Neural crest cell (in vitro differentiated cells): ENCODE results near the gene CYSLTR2. TPM values are rescaled to one million over a fixed set of nuclear protein-coding genes. Genes with fewer than 3 reads are reported as not detected.

ENCODE experiments used
- DNase-seq: peaks from one replicate; pipeline ENCODE4 v3.0.0; 2021; ENCODE audit warnings: low read depth, mixed read lengths, low spot score
- H3K27ac Mint-ChIP-seq: one replicate; pipeline ENCODE4 v1.8.0; 2021; ENCODE audit warnings: mild to moderate bottlenecking, mixed read lengths; ENCODE audit not compliant: unreplicated experiment
- H3K27me3 Mint-ChIP-seq: 2 replicates; pipeline ENCODE4 v1.8.0; 2021; ENCODE audit warnings: low read depth, mild to moderate bottlenecking, mixed read lengths
- H3K36me3 Mint-ChIP-seq: 2 replicates; pipeline ENCODE4 v1.8.0; 2021; ENCODE audit warnings: low read depth, mild to moderate bottlenecking, mixed read lengths
- H3K4me1 Mint-ChIP-seq: 2 replicates; pipeline ENCODE4 v1.8.0; 2021; ENCODE audit warnings: mixed read lengths
- H3K4me3 Mint-ChIP-seq: one replicate; pipeline ENCODE4 v1.8.0; 2021; ENCODE audit warnings: mild to moderate bottlenecking, mixed read lengths
- H3K9me3 Mint-ChIP-seq: 2 replicates; pipeline ENCODE4 v1.8.0; 2021; ENCODE audit warnings: mixed read lengths
- total RNA-seq: library from RNA; stranded (reverse); gene quantifications from 2 replicates; pipeline ENCODE4 v1.2.1, GENCODE V29; 2021
- TF ChIP-seq, protein P1 (sequence below): fragments of 200-600 bp; sonication (generic); conservative IDR thresholded peaks from 2 replicates; pipeline ENCODE4 v1.5.0; 2021; ENCODE audit warnings: antibody characterized with exemption, mild to moderate bottlenecking

Gene CYSLTR2
- total RNA-seq, 1 donor from 2014 or later: not detected

DNA sequence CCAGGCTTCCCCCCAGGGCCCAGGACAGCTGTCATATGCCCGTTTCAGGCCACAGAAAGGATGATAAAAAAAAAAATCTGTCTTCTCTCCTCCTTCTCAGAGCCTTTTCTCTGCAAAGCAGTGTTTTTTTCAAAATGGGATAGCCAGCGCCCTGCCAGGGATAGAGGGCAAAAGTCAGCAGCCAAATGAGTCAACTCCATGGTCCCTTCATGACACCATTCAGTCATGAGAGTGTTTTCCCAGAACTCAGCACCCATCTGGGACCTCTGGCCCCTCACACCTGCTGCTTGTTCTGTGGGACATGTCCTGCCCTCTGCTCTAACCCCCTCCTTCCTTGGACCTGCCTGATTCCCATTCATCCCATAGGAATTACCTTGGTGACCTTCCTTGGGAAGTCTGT lies 95.0 kb downstream of the CYSLTR2 start:
- Mint-ChIP-seq H3K4me3 (no peak overlapping the region), H3K27ac (no peak overlapping the region), H3K27me3 (no peaks in the 10 kb centered on the region), H3K4me1 (peaks cover 8% of the 10 kb centered on the region), H3K36me3 (no peaks in the 10 kb centered on the region), H3K9me3 (peaks cover 4% of the 10 kb centered on the region)
- no peak for DNase-seq
- TF ChIP-seq, protein P1, sequence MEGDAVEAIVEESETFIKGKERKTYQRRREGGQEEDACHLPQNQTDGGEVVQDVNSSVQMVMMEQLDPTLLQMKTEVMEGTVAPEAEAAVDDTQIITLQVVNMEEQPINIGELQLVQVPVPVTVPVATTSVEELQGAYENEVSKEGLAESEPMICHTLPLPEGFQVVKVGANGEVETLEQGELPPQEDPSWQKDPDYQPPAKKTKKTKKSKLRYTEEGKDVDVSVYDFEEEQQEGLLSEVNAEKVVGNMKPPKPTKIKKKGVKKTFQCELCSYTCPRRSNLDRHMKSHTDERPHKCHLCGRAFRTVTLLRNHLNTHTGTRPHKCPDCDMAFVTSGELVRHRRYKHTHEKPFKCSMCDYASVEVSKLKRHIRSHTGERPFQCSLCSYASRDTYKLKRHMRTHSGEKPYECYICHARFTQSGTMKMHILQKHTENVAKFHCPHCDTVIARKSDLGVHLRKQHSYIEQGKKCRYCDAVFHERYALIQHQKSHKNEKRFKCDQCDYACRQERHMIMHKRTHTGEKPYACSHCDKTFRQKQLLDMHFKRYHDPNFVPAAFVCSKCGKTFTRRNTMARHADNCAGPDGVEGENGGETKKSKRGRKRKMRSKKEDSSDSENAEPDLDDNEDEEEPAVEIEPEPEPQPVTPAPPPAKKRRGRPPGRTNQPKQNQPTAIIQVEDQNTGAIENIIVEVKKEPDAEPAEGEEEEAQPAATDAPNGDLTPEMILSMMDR: no peak

DNA sequence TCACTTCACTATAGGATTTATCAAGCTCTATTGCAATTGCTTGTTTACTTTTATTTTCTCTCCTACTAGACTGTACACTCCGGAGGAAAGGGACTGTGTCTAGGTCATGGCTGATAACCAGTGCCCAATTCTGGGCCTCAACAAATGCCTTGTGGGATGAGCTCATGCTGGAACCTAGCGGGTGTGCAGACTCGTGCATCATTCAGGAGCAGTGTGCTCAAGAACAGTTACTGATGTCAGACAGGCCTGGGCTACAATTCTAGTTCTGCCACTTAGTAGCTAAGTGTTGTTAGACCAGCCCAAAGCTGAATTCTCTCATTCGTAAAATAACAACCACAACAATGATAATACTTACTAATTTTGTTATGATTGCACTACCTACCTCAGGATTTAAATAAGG lies 95.4 kb downstream of the CYSLTR2 start:
- no peak for DNase-seq
- no peaks in the 10 kb centered on the region for H3K27me3 Mint-ChIP-seq
- H3K36me3 Mint-ChIP-seq: no peaks in the 10 kb centered on the region
- TF ChIP-seq, protein P1: no peak
- peaks cover 8% of the 10 kb centered on the region for H3K4me1 Mint-ChIP-seq
- H3K9me3 Mint-ChIP-seq: peaks cover 2% of the 10 kb centered on the region
- H3K27ac Mint-ChIP-seq: no peak overlapping the region
- no peak overlapping the region for H3K4me3 Mint-ChIP-seq

DNA sequence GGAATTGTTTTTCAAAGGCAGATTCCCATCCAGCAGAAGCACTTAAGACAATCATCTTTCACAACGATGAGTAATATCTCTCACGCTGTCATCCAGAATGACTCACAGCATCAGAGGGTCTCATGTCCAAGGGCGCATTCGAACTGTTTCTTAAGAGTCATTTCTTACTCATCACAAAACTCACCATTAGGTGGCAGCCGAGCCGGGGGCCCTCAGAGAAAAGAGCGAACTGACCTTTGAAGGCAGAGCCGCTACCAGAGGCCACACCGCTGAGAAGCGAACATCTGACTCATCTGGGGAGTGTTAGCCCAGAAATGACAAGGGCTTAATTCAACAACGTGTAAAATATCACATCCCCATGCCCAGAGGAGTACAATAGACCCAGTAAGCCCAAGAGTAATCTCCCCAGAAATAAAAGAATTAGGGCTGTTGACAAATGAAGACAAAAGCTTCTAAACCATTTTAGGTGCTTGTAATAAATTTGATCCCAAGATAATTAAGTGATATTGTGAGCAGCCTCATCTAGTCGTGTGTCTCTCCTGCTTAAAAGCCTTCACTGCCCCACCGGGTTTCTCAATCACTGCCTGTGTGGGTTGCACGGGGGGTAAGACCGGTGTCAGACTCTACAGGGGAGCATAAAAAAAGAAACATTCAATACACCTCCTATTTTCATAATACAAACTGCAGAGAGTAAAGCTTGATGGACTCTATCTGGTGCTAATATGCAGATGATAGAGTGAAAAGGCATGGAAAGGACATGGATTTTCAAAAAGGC lies 96.2 kb downstream of the CYSLTR2 start:
- Mint-ChIP-seq H3K27ac (no peak overlapping the region), H3K9me3 (peaks cover under 1% of the 10 kb centered on the region), H3K36me3 (no peaks in the 10 kb centered on the region), H3K4me1 (peaks cover 8% of the 10 kb centered on the region), H3K4me3 (no peak overlapping the region), H3K27me3 (no peaks in the 10 kb centered on the region)
- TF ChIP-seq, protein P1: peak; percentile 60
- peak; percentile 61 for DNase-seq

DNA sequence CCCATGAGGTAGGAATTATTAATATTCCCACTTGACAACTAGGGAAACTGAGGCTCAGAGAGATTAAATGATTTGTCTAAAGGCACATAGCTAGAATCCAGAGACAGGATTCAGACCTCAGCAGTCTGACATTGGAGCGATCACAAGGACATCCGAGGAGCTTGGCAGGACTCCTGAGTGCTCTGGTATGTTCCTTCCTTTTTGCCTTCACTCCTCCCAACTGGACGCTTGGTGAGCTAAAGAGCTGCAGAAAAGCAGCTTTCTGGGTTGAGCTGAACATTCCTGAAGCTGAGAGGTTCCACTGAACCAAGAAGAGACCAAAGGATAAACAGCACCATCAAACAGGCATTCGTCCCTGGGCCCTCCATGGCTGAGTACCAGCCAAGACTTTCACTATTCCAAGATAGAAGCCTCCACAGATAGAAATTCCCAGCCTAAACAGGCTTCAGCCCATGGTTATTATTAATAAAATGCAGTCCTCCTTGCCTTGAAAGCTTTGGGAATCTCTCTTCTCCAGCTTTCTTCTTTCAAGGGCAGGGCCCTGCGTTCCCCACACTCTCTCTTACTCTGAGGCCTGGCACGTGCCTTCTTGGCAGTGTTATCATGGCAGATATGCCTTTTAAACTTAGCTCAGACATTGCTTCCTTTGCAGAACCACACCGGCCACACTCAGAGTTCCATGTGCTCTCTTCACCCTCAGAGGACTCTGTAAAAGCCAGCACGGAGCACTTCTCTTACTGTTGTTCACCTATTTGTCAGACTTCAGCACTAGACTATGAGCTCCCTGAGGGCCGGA lies 97.1 kb downstream of the CYSLTR2 start:
- no peaks in the 10 kb centered on the region for H3K27me3 Mint-ChIP-seq
- H3K27ac Mint-ChIP-seq: no peak overlapping the region
- TF ChIP-seq, protein P1: no peak
- no peak overlapping the region for H3K4me3 Mint-ChIP-seq
- peaks cover 8% of the 10 kb centered on the region for H3K4me1 Mint-ChIP-seq
- H3K36me3 Mint-ChIP-seq: no peaks in the 10 kb centered on the region
- peaks cover 6% of the 10 kb centered on the region for H3K9me3 Mint-ChIP-seq
- DNase-seq: no peak

GRCh38 chr13:48760626-48761025 lies 106.9 kb downstream of the CYSLTR2 start:
- Mint-ChIP-seq H3K4me1 (no peaks in the 10 kb centered on the region), H3K4me3 (no peak overlapping the region), H3K27ac (no peak overlapping the region), H3K36me3 (no peaks in the 10 kb centered on the region), H3K27me3 (no peaks in the 10 kb centered on the region), H3K9me3 (peaks cover 17% of the 10 kb centered on the region)
- no peak for DNase-seq
- TF ChIP-seq, protein P1: no peak

Other genes starting within 250 kb of the CYSLTR2 start
- gene LPAR6, start 240.8 kb upstream of the CYSLTR2 start, total RNA-seq: 22.3 and 23.8 TPM in 2 replicates
- gene RCBTB2, start 120.8 kb upstream of the CYSLTR2 start, total RNA-seq: 25.2 and 26.3 TPM in 2 replicates